HG02884 (cell line): ENCODE data around the gene TEX51.

Experiments
- ATAC-seq: cut with Tn5 transposase; IDR thresholded peaks from one replicate; pipeline ENCODE4 v1.9.1; 2021; ENCODE audit warnings: mild to moderate bottlenecking, moderate library complexity; ENCODE audit not compliant: unreplicated experiment

TEX51 gene

GRCh38 chr2:126898636-126899035 lies at the start of gene TEX51:
TEX51 (plus strand) TSS chr2:126898890; CDS start chr2:126898919, 29 bp downstream.
- no peak for ATAC-seq

GRCh38 chr2:126849054-126849453 lies 49.6 kb upstream of the TEX51 start:
- no peak for ATAC-seq

GRCh38 chr2:126849486-126849885 lies 49.2 kb upstream of the TEX51 start:
- no peak for ATAC-seq

GRCh38 chr2:126849991-126850535 lies 48.6 kb upstream of the TEX51 start:
- no peak for ATAC-seq

GRCh38 chr2:126850940-126851339 lies 47.8 kb upstream of the TEX51 start:
- no peak for ATAC-seq

- ATAC-seq = no peak
Measured at GRCh38 chr2:126851756-126852155, 46.9 kb upstream of the TEX51 start.

GRCh38 chr2:126852361-126852760 lies 46.3 kb upstream of the TEX51 start:
- ATAC-seq = no peak

GRCh38 chr2:126855606-126856005 lies 43.1 kb upstream of the TEX51 start:
- ATAC-seq = no peak

GRCh38 chr2:126856403-126856802 lies 42.3 kb upstream of the TEX51 start:
- no peak for ATAC-seq

GRCh38 chr2:126857502-126857901 lies 41.2 kb upstream of the TEX51 start:
- no peak for ATAC-seq

GRCh38 chr2:126858013-126858412 lies 40.7 kb upstream of the TEX51 start:
- no peak for ATAC-seq

GRCh38 chr2:126858436-126858835 lies 40.3 kb upstream of the TEX51 start:
- ATAC-seq = no peak

GRCh38 chr2:126858991-126859390 lies 39.7 kb upstream of the TEX51 start:
- no peak for ATAC-seq

- ATAC-seq = no peak
Measured at GRCh38 chr2:126859631-126860030, 39.1 kb upstream of the TEX51 start.

GRCh38 chr2:126860385-126860784 lies 38.3 kb upstream of the TEX51 start:
- no peak for ATAC-seq

GRCh38 chr2:126862730-126863129 lies 36.0 kb upstream of the TEX51 start:
- no peak for ATAC-seq

- no peak for ATAC-seq
Measured at GRCh38 chr2:126863336-126864015, 35.2 kb upstream of the TEX51 start.

GRCh38 chr2:126864861-126865260 lies 33.8 kb upstream of the TEX51 start:
- no peak for ATAC-seq

- ATAC-seq = no peak
Measured at GRCh38 chr2:126866451-126866850, 32.2 kb upstream of the TEX51 start.

GRCh38 chr2:126874961-126875360 lies 23.7 kb upstream of the TEX51 start:
- ATAC-seq = no peak

GRCh38 chr2:126876631-126877030 lies 22.1 kb upstream of the TEX51 start:
- no peak for ATAC-seq

GRCh38 chr2:126877041-126877440 lies 21.6 kb upstream of the TEX51 start:
- ATAC-seq = no peak
